GM04504 (cell line): Measurements from ENCODE around the gene DNAJC30.
"Not testable (repeated sequence)": the region's sequence is repeated elsewhere in the genome, so short reads cannot be mapped to it uniquely, and the experiment has no call there.

Source experiments
- DNase-seq: peaks from one replicate; pipeline ENCODE4 v3.0.0-alpha.2; 2012; ENCODE audit warnings: low read depth

DNAJC30 gene

DNA sequence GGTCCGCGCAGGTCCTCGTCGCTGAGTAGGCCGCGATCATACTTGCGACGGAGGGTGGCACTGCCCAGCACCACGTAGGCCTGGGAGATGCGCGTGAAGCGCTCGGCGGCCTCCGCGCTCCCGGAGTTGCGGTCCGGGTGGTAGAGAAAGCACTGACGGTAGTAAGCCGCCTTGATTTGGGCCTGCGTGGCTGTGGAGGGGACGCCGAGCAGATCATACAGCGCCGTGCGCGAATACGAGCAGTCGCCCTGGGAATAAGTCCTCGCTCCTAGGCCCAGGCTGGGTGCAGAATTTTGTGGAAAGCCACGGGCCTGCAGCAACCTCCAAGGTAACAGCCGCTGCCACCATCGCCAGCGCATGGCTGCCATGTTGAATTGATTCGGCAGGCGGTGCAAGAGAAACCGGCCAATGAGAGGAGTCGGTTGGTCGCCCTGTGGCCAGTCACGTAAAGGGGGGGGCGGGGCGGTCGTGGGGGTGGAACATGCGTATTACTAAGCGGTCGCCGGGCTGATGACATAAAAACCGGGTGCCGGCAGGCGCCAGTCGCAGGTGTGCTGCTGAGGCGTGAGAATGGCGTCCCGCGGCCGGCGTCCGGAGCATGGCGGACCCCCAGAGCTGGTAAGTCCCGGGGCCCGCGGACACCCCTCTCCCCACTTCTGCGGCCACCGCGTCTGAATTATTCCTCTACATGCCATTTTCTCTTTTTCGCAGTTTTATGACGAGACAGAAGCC is at the start of gene DNAJC30, which contains the start of gene BUD23:
Gene DNAJC30, minus strand, starts transcription at position 398 of the 732 bp plus-strand sequence. Its CDS starts 30 bp downstream, at position 368.
Gene BUD23, plus strand, starts transcription at position 542 of the 732 bp plus-strand sequence. Its CDS starts 29 bp downstream, at position 571.
- peak; percentile 90 for DNase-seq

DNA sequence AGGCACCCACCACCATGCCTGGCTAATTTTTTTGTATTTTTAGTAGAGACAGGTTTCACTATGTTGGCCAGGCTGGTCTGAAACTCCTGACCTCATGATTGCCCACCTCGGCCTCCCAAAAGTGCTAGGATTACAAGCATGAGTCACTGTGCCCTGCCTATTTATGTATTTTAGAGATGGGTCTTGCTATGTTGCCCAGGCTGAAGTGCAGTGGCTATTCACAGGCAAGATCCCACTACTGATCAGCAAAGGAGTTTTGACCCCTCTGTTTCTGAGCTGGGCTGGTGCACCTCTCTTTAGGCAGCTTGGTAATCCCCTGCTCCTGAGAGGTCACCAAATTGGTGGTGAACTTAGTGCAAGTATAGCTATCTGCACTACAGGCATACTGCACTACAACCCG is 49.1 kb upstream of the DNAJC30 start:
- no peak for DNase-seq

DNA sequence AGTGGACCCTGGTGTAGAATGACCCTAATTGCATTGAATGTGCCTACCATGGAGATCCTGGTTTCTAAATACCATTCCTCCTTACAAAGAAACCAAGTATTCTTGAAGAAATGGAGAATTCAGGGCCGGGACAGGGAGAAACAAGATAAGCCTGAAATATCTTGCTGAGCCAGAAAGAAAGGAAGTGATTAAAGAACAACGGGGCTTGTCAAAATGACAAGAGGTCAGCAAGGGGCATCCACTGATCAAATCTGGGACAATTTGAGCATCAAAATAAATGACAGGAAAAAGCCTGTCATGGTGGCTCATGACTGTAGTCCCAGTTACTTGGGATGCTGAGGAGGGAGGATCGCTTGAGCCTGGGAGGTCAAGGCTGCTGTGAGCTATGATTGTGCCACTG is 47.2 kb upstream of the DNAJC30 start:
- DNase-seq = no peak

DNA sequence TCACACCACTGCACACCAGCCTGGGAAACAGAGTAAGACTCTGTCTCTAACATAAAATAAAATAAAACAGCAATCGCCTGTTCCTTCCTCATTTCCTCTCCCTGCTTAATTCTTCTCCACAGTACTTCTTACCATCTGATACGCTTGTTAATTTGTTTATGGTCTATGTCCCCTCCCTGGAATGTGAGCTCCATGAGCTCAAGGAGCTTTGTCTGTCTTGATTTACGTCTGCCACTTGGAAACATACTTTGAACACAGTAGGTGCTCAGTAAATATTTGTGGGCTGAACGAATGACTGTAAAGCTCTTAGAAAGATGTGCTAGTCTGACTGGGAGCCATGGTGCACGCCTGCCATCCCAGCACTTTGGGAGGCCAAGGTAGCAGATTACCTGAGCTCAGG is 45.3 kb upstream of the DNAJC30 start:
- DNase-seq = no peak

DNA sequence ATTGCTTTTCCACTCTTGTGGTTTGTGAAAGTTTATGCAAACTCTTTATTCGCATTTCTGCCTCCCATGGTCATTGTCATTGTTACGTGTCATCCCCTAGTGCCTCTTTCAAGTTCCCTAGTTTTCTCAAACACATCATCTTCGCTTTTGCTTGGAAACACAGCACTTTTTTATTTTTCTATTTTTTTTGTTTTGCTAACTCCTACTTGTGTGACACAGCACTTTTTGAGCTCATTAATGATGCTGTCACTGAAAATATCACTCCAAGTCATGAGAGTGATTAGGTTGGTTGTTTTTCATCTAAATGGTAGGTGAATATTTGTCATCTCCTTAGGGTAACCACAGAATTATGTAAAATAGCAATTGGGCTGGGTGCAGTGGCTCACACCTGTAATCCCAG is 44.7 kb upstream of the DNAJC30 start:
- DNase-seq = no peak

DNA sequence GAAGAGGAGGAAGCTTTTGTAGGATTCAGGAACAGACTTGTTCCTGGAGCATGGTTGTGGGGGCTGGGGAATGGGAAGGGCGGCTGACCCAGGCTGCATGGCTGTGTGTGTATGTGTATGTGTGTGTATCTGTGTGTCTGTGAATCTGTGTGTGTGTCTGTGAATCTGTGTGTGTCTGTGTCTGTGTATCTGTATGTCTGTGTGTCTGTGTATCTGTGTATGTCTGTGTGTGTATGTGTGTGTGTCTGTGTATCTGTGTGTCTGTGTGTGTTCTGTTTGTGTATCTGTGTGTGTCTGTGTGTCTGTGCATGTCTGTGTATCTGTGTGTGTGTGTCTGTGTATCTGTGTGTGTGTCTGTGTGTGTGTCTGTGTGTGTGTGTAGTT is 42.8 kb upstream of the DNAJC30 start:
- DNase-seq = no peak

DNA sequence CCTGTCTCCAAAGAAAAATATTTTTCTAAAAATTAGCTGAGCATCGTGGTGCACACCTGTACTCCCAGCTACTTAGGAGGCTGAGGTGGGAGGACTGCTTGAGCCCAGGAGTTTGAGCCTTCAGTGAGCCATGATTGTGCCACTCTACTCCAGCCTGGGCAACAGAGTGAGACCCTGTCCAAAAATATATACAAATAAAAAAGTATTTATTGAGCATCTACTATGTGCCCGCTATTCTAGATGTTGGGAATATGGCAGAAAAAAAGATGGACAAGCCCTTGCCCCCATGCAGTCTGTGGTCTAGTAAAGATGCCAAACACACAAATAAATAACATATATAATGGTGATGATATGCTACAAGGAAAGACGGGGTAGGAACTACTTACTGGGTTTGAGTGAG is 40.6 kb upstream of the DNAJC30 start:
- DNase-seq = no peak

DNA sequence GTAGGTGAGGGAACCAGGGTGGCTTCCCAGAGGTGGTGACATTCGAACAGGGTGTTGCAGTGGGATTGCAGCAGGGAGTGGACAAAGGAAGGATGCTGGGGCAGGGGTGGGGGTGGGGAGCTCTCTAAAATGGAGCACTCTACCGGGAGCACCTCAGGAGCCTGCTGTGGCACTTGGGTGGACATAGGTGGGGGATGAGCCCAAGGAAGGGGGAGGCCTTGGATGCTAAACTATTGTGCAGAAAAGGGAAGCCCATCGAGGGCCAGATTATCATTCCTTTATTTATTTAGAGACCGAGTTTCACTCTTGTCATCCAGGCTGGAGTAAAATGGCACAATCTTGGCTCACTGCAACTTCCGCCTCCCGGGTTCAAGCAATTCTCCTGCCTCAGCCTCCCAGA is 39.5 kb upstream of the DNAJC30 start:
- no peak for DNase-seq

DNA sequence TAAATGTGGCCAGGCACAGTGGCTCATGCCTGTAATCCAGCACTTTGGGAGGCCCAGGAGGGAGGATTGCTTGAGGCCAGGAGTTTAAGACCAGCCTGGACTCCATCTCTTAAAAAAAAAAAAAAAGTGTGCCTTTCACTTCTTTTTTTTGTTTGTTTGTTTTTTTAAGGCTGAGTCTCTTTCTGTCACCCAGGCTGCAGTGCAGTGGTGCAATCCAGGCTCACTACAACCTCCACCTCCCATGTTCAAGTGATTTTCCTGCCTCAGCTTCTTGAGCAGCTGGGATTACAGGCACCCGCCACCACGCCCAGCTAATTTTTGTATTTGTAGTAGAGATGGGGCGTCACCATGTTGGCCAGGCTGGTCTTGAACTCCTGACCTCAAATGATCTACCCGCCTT is 38.9 kb upstream of the DNAJC30 start:
- not testable (repeated sequence) for DNase-seq

DNA sequence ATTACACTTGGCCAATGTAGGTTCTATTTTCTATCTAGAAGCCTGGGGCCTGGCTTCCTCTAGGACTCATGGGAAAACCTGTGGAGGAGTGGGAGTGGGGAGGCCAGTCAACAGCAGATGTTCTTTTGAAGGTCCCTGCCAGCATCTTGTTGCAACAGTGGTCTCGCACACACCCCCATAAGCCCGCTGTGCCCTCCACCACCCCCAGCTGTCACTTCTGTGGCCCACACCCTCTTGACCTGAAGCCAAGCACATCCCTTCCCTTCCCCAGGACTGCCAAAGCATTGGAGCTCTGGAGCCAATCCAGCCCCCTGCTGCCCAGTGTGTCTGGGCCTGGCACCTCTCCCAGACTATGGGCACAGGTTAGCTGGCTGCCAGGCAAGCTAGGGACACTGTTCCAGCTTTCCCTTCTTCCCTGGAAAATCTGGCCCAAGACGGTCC is 38.1 kb upstream of the DNAJC30 start:
- DNase-seq = no peak

DNA sequence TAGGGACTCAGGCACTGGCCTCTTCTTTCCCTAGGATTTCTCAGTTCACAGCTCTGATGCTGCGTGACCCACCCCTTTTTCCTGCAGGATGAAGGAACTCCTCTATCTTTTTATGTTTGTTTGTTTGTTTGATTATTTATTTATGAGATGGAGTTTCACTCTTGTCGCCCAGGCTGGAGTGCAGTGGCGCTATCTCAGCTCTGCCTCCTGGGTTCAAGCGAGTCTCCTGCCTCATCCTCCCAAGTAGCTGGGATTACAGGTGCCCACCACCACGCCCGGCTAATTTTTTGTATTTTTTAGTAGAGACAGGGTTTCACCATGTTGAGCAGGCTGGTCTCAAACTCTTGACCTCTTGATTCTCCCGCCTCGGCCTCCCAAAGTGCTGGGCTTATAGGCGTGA is 37.2 kb upstream of the DNAJC30 start:
- DNase-seq = not testable (repeated sequence)

DNA sequence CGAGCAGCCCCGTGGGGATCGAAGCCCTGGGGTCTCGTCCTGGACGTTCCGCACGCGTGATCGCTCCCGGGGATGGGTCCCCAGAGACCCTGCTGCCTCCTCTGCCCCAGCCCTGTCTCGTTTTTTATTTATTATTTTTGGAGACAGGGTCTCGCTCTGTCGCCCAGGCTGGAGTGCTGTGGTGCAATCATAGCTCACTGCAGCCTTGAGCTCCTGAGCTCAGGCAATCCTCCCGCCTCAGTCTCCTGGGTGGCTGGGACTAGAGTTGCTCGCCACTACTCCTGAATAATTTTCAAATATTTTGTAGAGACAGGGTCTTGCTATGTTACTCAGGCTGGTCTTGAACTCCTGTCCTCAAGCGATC is 36.5 kb upstream of the DNAJC30 start:
- no peak for DNase-seq

DNA sequence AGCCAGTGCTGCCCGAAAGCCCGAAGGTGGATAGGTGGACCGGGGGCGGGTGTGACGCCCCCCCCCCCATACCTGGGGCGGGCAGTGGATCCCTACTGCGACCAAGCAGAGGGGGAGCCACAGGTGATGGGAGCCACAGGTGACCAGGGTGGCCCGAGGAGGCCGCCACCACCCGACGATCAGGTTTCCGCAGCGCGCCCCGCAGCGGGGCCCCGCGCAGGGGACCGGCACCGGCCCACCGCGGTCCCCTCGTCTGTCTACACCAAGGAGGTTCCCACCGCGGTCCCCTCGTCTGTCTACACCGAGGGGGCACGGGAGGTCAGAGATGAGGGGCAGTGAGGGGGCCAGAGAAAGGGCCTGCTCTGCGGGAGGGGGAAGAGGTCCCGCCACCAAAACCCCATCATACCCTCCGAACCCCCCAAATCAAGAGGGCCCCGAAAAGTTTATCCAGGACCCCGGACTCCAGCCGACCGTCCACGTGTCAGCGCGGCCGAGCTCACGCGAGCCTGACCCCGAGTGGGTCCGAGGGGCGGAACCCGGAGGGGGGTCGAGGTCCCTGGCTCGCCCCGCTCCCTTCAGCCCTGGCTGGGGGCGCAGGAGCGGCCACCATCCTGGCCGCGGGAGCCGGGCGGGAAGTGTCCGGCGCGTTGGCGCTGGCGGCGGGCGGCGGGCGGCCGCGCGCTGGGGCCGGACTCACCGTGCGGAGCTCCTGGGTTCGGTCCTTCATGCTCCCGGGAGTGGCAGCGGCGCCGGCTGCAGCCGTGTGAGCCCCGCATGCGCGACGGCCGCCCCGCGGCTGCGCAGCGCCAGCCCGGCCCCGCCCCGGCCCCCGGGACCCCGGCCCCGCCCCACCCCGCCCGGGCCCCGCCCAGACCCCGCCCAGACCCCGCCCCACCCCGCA is 35.9 kb upstream of the DNAJC30 start, which contains the start of gene STX1A:
Gene STX1A, minus strand, starts transcription at position 765 of the 901 bp plus-strand sequence. Its CDS starts 38 bp downstream, at position 727.
- peak; percentile 42 for DNase-seq

DNA sequence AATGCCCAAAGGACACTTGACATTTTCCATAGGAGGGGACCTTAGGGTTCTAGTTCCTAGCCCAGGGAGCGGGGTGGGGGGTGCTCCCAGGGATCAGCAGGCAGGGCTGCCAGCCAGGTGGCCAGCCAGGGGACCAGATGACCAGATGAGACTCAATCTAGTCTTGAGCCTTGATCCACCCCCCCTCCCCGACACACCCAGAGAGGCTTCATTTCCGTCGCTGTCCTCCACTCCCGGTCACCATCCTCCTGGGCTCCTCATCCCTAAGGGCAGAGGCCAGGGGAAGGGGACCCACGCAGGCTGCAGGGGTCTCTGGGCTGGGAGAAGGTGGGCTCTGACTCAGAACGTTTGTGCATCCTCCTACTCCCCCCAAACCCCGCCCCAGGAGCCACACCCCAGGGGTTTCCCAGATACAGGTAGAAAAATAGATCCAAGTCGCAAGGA is 35.2 kb upstream of the DNAJC30 start:
- no peak for DNase-seq

DNA sequence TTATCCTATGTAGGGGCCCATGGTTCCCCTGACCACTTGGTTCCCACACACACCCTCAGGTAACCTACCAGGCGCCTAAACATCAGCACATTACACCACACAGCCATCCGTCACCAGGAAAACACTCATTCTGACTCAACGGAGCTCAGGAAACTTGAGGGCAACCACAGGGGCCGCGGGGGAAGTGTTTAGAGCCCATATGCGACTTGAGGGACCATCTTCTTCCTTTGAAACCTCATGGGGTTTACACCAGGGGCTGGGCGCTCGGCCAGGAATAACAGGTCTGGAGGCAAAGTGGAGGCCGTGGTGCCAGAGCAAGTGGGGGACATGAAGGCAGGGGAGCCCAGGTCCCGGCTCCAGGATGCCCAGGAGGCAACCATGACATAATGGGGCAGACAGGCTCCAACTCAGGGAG is 34.7 kb upstream of the DNAJC30 start:
- peak; percentile 66 for DNase-seq

DNA sequence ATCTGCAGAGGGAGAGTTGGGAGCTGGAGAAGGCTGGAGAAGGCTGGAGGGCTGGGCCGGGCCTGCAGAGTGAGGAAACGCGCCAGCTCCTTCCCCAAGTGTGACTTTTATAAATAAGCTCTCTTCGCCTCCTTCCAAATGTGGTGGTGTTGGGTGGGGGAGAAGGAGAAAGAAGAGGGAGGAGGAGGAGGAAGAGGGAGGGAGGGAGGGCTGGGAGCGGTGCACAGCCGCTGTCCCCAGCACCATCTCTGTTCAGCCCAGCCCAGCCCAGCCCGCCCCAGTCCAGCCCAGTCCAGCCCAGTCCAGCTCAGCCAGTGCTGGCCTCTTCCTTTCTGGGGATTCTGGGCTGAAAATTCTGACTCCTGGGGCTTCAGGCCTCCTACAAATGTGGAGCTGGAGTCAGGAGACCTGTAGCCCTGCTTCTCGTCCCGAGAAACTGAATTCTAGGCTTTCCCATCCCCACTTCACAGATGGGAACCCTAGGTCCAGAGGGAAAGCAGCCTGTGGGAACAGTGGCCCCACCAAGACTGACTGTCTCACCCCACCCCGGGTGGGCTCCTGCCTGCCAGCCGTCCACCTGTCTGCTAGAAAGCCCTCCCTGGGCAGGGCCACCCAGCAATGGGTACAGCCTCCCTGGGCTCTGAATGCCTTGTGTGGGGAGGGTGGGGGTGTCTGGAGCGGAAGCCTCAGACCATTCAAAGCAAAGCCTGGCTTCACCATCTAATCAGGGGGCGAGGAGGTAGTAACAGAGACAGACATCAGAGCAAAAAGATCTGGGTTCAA is 34.0 kb upstream of the DNAJC30 start:
- no peak for DNase-seq

DNA sequence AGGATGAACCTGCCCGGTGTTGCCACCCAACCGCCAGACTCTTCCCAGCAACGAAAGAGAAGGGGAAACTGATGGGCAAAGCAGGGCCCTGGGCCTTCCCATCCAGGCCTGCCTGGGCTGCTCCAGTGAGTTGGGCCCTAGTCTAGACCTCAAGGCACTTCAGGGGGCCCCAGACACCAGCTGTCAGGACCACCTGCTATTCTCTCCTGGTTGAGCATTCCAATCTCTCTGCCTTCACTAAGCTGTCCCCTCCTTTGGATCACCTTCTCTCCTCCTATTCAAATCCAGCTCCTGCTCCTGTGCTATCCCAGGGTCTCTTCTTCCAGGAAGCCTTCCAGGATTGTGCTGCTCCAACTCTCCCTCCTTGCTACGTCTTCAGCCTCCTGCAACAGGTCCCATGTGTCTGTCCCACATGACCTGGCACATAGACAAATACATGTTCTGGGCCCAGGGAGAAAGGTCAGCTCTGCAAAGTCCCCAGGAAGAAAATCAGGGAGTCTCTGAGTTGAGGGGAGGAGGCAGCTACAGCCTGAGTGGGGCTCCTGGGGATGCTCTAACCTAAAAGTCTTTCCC is 33.2 kb upstream of the DNAJC30 start:
- no peak for DNase-seq

DNA sequence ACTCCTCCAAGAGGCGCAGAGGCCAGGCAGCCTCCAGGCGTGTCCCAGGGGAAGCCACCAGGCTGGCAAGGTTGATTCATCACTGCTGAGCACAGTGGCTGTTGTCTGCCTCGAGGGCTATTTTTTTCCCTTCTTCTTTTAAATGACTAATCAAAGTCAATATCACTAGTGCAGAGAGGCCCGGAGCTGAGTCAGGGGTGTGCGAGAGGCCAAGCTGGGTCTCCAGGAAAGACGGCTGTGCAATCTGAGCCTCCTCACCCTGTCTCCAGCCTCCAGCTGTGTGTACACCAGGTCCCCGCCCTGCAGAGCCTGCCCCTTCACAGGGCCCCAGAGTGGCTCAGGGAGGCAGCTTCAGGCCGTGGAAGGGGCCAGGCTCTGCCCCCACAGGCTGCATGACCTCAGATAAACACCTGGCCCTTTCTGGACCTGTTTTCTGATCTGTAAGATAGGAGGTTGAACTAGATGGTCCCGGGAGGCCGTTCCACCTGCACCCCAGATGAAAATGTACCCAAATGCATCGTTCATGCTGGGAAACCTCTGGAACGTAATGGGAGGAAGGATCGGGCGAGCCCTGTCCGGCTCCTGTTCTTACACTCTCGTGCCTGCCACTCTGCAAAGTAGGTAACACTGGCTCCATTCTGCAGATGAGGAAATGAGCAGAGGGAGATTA is 32.5 kb upstream of the DNAJC30 start:
- peak; percentile 87 for DNase-seq

DNA sequence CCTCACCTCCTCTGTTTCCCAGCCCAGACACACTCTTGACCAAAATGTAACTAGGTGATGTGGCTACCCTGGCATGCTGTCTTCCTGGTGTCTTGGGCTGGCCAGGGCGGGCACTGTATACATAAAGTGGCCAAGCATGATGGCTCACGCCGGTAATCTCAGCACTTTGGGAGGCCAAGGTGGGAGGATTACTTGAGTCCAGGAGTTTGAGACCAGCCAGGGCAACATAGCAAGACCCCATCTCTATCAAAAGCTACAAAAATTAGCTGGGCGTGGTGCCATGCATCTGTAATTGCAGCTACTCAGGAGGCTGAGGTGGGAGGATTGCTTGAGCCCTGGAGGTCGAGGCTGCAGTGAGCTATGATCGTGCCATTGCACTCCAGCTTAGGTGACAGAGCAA is 30.1 kb upstream of the DNAJC30 start:
- DNase-seq = not testable (repeated sequence)

DNA sequence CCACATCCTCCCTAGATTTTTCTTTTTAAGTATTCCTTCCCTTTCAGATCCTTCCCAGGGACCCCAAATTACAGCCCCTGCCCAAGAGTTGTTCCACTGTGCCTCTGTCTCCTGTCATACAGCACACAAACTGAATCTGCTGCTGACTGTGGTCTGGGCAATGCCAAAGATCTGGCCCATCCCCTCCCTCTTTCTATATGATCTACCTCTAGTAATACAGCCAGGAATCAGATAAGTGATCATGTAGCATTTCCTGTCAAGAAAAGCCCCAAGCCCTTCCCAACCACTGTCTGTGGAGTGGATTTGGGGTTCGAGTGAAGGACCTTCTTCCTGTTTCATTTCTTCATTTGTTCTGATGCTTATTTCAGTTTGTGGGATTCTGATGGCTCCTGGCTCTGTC is 29.5 kb upstream of the DNAJC30 start:
- no peak for DNase-seq

DNA sequence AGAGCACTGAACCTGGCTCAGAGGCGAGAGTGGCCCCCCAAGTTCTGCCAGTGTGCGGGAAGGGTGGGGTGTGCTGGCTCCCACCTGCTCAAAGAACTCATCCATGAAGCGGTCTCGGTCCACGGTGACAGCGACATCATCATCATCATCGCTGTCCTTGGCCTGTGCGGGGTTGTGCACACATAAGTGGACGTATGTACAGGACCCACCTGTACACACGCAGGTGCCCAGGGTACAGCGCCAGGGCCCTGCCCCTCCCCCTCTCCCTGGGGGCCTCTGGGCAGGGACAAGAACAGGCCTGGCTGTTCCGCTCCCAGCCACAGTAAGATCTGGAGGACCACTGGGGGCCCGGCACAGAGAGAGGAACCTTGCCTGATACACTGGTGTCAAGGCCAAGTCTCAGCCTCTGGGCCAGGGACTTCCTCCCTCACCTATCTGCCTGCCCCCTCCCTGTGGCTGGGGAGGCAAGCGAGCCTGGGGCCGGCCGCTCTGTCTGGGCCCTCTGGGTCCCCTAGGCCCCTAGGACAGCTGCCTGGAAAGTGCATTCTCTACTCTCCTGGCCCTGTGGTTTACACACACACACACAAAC is 25.8 kb upstream of the DNAJC30 start:
- no peak for DNase-seq
